Measurements from ENCODE around the gene CAMK2A.

Gene CAMK2A

GRCh38 chr5:150210644-150211043, 78.9 kb downstream of the CAMK2A start:
- DNase-seq (ENCODE audit: low spot score) = no peak

GRCh38 chr5:150209099-150209635, 80.4 kb downstream of the CAMK2A start:
- no peak for DNase-seq (ENCODE audit: low spot score)

- DNase-seq (ENCODE audit: low spot score) = no peak
Measured at GRCh38 chr5:150208187-150209098, 81.1 kb downstream of the CAMK2A start.

GRCh38 chr5:150206779-150207115, 82.8 kb downstream of the CAMK2A start:
- DNase-seq (ENCODE audit: low spot score) = no peak

GRCh38 chr5:150206098-150206778, 83.3 kb downstream of the CAMK2A start:
- DNase-seq (ENCODE audit: low spot score) = no peak

- no peak for DNase-seq (ENCODE audit: low spot score)
Measured at GRCh38 chr5:150204590-150204960, 85.0 kb downstream of the CAMK2A start.

GRCh38 chr5:150203832-150204589, 85.6 kb downstream of the CAMK2A start:
- no peak for DNase-seq (ENCODE audit: low spot score)

- no peak for DNase-seq (ENCODE audit: low spot score)
Measured at GRCh38 chr5:150202501-150202900, 87.1 kb downstream of the CAMK2A start.

- DNase-seq (ENCODE audit: low spot score) = no peak
Measured at GRCh38 chr5:150197476-150197875, 92.1 kb downstream of the CAMK2A start.

GRCh38 chr5:150196986-150197385, 92.6 kb downstream of the CAMK2A start:
- DNase-seq (ENCODE audit: low spot score) = no peak

GRCh38 chr5:150196514-150196913, 93.1 kb downstream of the CAMK2A start:
- no peak for DNase-seq (ENCODE audit: low spot score)

GRCh38 chr5:150195736-150196485, 93.7 kb downstream of the CAMK2A start:
- no peak for DNase-seq (ENCODE audit: low spot score)

- no peak for DNase-seq (ENCODE audit: low spot score)
Measured at GRCh38 chr5:150192462-150192861, 97.1 kb downstream of the CAMK2A start.

- no peak for DNase-seq (ENCODE audit: low spot score)
Measured at GRCh38 chr5:150190987-150191386, 98.6 kb downstream of the CAMK2A start.

- DNase-seq (ENCODE audit: low spot score) = no peak
Measured at GRCh38 chr5:150190503-150190979, 99.0 kb downstream of the CAMK2A start.

GRCh38 chr5:150189728-150190502, 99.7 kb downstream of the CAMK2A start, which contains the start of gene SLC6A7:
TSS of gene SLC6A7 (plus strand) at chr5:150190062. CDS start at chr5:150190328, 266 bp downstream.
- DNase-seq (ENCODE audit: low spot score) = no peak

- no peak for DNase-seq (ENCODE audit: low spot score)
Measured at GRCh38 chr5:150189326-150189725, 100.2 kb downstream of the CAMK2A start.

- no peak for DNase-seq (ENCODE audit: low spot score)
Measured at GRCh38 chr5:150188146-150188842, 101.3 kb downstream of the CAMK2A start.

- no peak for DNase-seq (ENCODE audit: low spot score)
Measured at GRCh38 chr5:150186897-150187296, 102.7 kb downstream of the CAMK2A start.

GRCh38 chr5:150186137-150186536, 103.4 kb downstream of the CAMK2A start:
- DNase-seq (ENCODE audit: low spot score) = peak; percentile 77

All from SW480 (cell line).